H9 (cell line): ENCODE data around the gene SAXO2. TPM values are rescaled to one million over a fixed set of nuclear protein-coding genes. Genes with fewer than 3 reads are reported as not detected.
A peak's percentile ranks its signal among the peaks of the same experiment; 100 is the strongest.
"Not testable (repeated sequence)": the region's sequence is repeated elsewhere in the genome, so short reads cannot be mapped to it uniquely, and the experiment has no call there.

Experiments used
- DNase-seq: peaks from one replicate; pipeline ENCODE4 v3.0.0-alpha.2; 2017
- H2AFZ ChIP-seq: one replicate; pipeline ENCODE4 v1.6.1; 2013; ENCODE audit warnings: mild to moderate bottlenecking, low read length, control low read depth, moderate library complexity
- H2AK5ac ChIP-seq: 2 replicates; pipeline ENCODE4 v1.6.1; 2013; ENCODE audit warnings: low read length, control low read depth, mixed read lengths; ENCODE audit not compliant: insufficient read length
- H2BK120ac ChIP-seq: one replicate; pipeline ENCODE4 v1.6.1; 2013; ENCODE audit warnings: low read depth, mild to moderate bottlenecking, low read length, control low read depth, inconsistent platforms; ENCODE audit not compliant: poor library complexity, severe bottlenecking
- H2BK12ac ChIP-seq: 2 replicates; pipeline ENCODE4 v1.6.1; 2013; ENCODE audit warnings: low read length, control low read depth, mixed read lengths, low read depth; ENCODE audit not compliant: insufficient read length
- H2BK15ac ChIP-seq: 2 replicates; pipeline ENCODE4 v1.6.1; 2013; ENCODE audit warnings: low read depth, low read length, control low read depth
- H2BK20ac ChIP-seq: one replicate; pipeline ENCODE4 v1.6.1; 2013; ENCODE audit warnings: low read depth, mild to moderate bottlenecking, low read length, control low read depth, inconsistent platforms; ENCODE audit not compliant: poor library complexity, severe bottlenecking
- H2BK5ac ChIP-seq: 2 replicates; pipeline ENCODE4 v1.6.1; 2013; ENCODE audit warnings: low read length, control low read depth, mixed read lengths; ENCODE audit not compliant: insufficient read length
- H3K14ac ChIP-seq: 2 replicates; pipeline ENCODE4 v1.6.1; 2013; ENCODE audit warnings: low read length, control low read depth; ENCODE audit not compliant: insufficient read depth
- H3K18ac ChIP-seq: 2 replicates; pipeline ENCODE4 v1.6.1; 2013; ENCODE audit warnings: low read depth, mild to moderate bottlenecking, mixed read lengths, low read length, control low read depth; ENCODE audit not compliant: insufficient read length
- H3K23ac ChIP-seq: 2 replicates; pipeline ENCODE4 v1.6.1; 2013; ENCODE audit warnings: low read length, control low read depth, mixed read lengths, low read depth; ENCODE audit not compliant: insufficient read length
- H3K23me2 ChIP-seq: 2 replicates; pipeline ENCODE4 v1.6.1; 2013; ENCODE audit warnings: low read depth, mild to moderate bottlenecking, mixed read lengths, low read length, control low read depth; ENCODE audit not compliant: insufficient read length, poor library complexity, severe bottlenecking
- H3K27ac ChIP-seq: 2 replicates; pipeline ENCODE4 v1.5.1; 2013; ENCODE audit warnings: low read length, control low read depth, mixed read lengths, low read depth; ENCODE audit not compliant: insufficient read length
- H3K27me3 ChIP-seq: 2 replicates; pipeline ENCODE4 v1.6.1; 2013; ENCODE audit warnings: low read length, control low read depth, inconsistent platforms; ENCODE audit not compliant: insufficient read depth
- H3K4ac ChIP-seq: 2 replicates; pipeline ENCODE4 v1.6.1; 2013; ENCODE audit warnings: low read depth, mild to moderate bottlenecking, control low read depth, inconsistent platforms, low read length, moderate library complexity
- H3K4me1 ChIP-seq: 2 replicates; pipeline ENCODE4 v1.6.1; 2013; ENCODE audit warnings: low read length, control low read depth, inconsistent platforms; ENCODE audit not compliant: insufficient read depth
- H3K4me2 ChIP-seq: 2 replicates; pipeline ENCODE4 v1.6.1; 2013; ENCODE audit warnings: low read length, control low read depth, mixed read lengths; ENCODE audit not compliant: insufficient read length, insufficient read depth
- H3K56ac ChIP-seq: 2 replicates; pipeline ENCODE4 v1.6.1; 2013; ENCODE audit warnings: low read depth, mild to moderate bottlenecking, mixed read lengths, low read length, control low read depth; ENCODE audit not compliant: insufficient read length
- H3K79me1 ChIP-seq: 2 replicates; pipeline ENCODE4 v1.6.1; 2013; ENCODE audit warnings: low read depth, mild to moderate bottlenecking, moderate library complexity, low read length, control low read depth, inconsistent platforms; ENCODE audit not compliant: insufficient read depth, poor library complexity, severe bottlenecking
- H3K79me2 ChIP-seq: 2 replicates; pipeline ENCODE4 v1.6.1; 2013; ENCODE audit warnings: low read length, control low read depth, inconsistent platforms; ENCODE audit not compliant: insufficient read depth
- H3K9ac ChIP-seq: 2 replicates; pipeline ENCODE4 v1.6.1; 2013; ENCODE audit warnings: low read length, control low read depth, mixed read lengths; ENCODE audit not compliant: insufficient read length; ENCODE audit errors: extremely low read depth
- H3K9me3 ChIP-seq: one replicate; pipeline ENCODE4 v1.6.1; 2013; ENCODE audit warnings: low read depth, low read length, inconsistent platforms; ENCODE audit not compliant: control insufficient read depth
- H3T11ph ChIP-seq: one replicate; pipeline ENCODE4 v1.6.1; 2013; ENCODE audit warnings: mild to moderate bottlenecking, low read length, control low read depth, inconsistent platforms
- H4K20me1 ChIP-seq: one replicate; pipeline ENCODE4 v1.6.1; 2013; ENCODE audit not compliant: control insufficient read depth, insufficient read length, insufficient read depth
- H4K5ac ChIP-seq: 2 replicates; pipeline ENCODE4 v1.6.1; 2013; ENCODE audit warnings: low read depth, mild to moderate bottlenecking, mixed read lengths, low read length, control low read depth; ENCODE audit not compliant: insufficient read length
- H4K8ac ChIP-seq: replicated peaks from 2 replicates; pipeline ENCODE4 v1.6.1; 2013; ENCODE audit warnings: low read length, control low read depth, mixed read lengths, low read depth; ENCODE audit not compliant: insufficient read length
- H4K91ac ChIP-seq: 2 replicates; pipeline ENCODE4 v1.6.1; 2013; ENCODE audit warnings: low read depth, mild to moderate bottlenecking, moderate library complexity, mixed read lengths, low read length, control low read depth; ENCODE audit not compliant: insufficient read length
- H3K27ac Mint-ChIP-seq, 3 experiments: 2 replicates in 2 of 3; 3 replicates in 1 of 3; pipeline ENCODE4 v1.8.0; 2020 to 2021; ENCODE audit warnings: mixed read lengths in 3 of 3, mild to moderate bottlenecking in 1 of 3, moderate library complexity in 1 of 3
- H3K27me3 Mint-ChIP-seq: 2 replicates; pipeline ENCODE4 v1.8.0; 2021; ENCODE audit warnings: low read depth, mild to moderate bottlenecking, moderate library complexity, mixed read lengths
- H3K36me3 Mint-ChIP-seq, 3 experiments: 2 replicates in 2 of 3; 3 replicates in 1 of 3; pipeline ENCODE4 v1.8.0; 2020 to 2021; ENCODE audit warnings: low read depth in 3 of 3, mixed read lengths in 3 of 3; ENCODE audit not compliant: insufficient read depth in 1 of 3
- H3K4me1 Mint-ChIP-seq, 2 experiments: 2 replicates each; pipeline ENCODE4 v1.8.0; 2020; ENCODE audit warnings: mixed read lengths in 2 of 2
- H3K4me3 Mint-ChIP-seq, 2 experiments: 2 replicates in 1 of 2; 3 replicates in 1 of 2; pipeline ENCODE4 v1.8.0; 2020 to 2021; ENCODE audit warnings: mild to moderate bottlenecking in 2 of 2, mixed read lengths in 2 of 2, moderate library complexity in 1 of 2
- H3K9me3 Mint-ChIP-seq, 2 experiments: 2 replicates in 1 of 2; 3 replicates in 1 of 2; pipeline ENCODE4 v1.8.0; 2020; ENCODE audit warnings: mild to moderate bottlenecking in 2 of 2, mixed read lengths in 2 of 2, moderate library complexity in 1 of 2
- WGBS: extraction: QIAGEN DNeasy Blood & Tissue Kit; methylation state at CpG from one replicate; pipeline ENCODE4 v1.1.7; 2013; ENCODE audit warnings: missing lambda C conversion rate, low lambda C conversion rate, mixed read lengths; ENCODE audit not compliant: insufficient read length; ENCODE audit errors: extremely low coverage; 5-methylcytosine and 5-hydroxymethylcytosine counted together
- total RNA-seq: library from RNA; stranded (reverse); gene quantifications from 2 replicates; pipeline ENCODE4 v1.2.1, GENCODE V29; 2021
- TF ChIP-seq, protein P1 (sequence below): fragments of 200-600 bp; sonication (generic); conservative IDR thresholded peaks from 3 replicates; pipeline ENCODE4 v1.8.0; 2021; ENCODE audit warnings: antibody characterized with exemption, mild to moderate bottlenecking

Gene SAXO2
- total RNA-seq, 1 experiment from 2014 or later: 3.1 TPM

- H3K79me1 ChIP-seq, H3K23ac ChIP-seq, H3K9ac ChIP-seq, H3K56ac ChIP-seq, H3K36me3 Mint-ChIP-seq, H2BK120ac ChIP-seq, H3K4me1 Mint-ChIP-seq, H2AFZ ChIP-seq, H3K9me3 ChIP-seq, H3K9me3 Mint-ChIP-seq, H2BK5ac ChIP-seq, H4K91ac ChIP-seq, H3T11ph ChIP-seq, H3K27me3 Mint-ChIP-seq, H3K27ac ChIP-seq, H3K27ac Mint-ChIP-seq, DNase-seq, H3K27me3 ChIP-seq, H2BK20ac ChIP-seq, H3K18ac ChIP-seq, H3K23me2 ChIP-seq, H2BK12ac ChIP-seq, H2BK15ac ChIP-seq, H2AK5ac ChIP-seq, H3K4me2 ChIP-seq, H4K8ac ChIP-seq, H4K5ac ChIP-seq, H4K20me1 ChIP-seq, H3K4me1 ChIP-seq, H3K4ac ChIP-seq, H3K79me2 ChIP-seq, H3K4me3 Mint-ChIP-seq, H3K14ac ChIP-seq: not testable (repeated sequence)
- TF ChIP-seq, protein P1, sequence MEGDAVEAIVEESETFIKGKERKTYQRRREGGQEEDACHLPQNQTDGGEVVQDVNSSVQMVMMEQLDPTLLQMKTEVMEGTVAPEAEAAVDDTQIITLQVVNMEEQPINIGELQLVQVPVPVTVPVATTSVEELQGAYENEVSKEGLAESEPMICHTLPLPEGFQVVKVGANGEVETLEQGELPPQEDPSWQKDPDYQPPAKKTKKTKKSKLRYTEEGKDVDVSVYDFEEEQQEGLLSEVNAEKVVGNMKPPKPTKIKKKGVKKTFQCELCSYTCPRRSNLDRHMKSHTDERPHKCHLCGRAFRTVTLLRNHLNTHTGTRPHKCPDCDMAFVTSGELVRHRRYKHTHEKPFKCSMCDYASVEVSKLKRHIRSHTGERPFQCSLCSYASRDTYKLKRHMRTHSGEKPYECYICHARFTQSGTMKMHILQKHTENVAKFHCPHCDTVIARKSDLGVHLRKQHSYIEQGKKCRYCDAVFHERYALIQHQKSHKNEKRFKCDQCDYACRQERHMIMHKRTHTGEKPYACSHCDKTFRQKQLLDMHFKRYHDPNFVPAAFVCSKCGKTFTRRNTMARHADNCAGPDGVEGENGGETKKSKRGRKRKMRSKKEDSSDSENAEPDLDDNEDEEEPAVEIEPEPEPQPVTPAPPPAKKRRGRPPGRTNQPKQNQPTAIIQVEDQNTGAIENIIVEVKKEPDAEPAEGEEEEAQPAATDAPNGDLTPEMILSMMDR: peak; percentile 14; the same call in 2 of the 3 replicates
- no CpG with 5 or more reads among the region's 13 CpGs for WGBS
Measured at GRCh38 chr15:82329039-82329438, 66.4 kb downstream of the SAXO2 start.

DNA sequence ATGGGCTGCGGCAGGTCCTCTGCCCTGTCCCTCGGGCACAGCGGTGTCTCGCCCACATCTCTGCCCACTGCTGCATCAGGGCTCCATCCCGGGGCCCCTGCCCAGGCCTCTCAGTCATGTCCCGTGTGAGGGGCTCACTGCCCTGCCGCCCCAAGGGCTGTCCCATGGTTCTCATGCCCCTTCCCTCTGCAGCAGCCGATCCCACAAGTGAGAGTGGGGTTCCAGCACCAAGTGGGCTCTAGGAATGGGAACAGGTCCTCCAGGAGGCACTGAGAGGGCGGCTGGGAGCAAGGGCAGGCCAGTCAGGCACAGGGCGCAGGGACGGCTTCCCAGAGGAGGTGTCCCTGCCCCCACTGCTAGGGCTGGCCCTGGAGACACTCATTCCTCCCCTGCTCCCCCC is 68.3 kb downstream of the SAXO2 start:
- not testable (repeated sequence) for H3K27me3 Mint-ChIP-seq, H4K5ac ChIP-seq, H2BK15ac ChIP-seq, H3K27me3 ChIP-seq, H3K4ac ChIP-seq, H3K9me3 Mint-ChIP-seq, H3K4me3 Mint-ChIP-seq, H2BK12ac ChIP-seq, H2AK5ac ChIP-seq, H3K9ac ChIP-seq, H3K79me1 ChIP-seq, H3K9me3 ChIP-seq, H3K4me1 Mint-ChIP-seq, H3T11ph ChIP-seq, H2BK120ac ChIP-seq, H4K8ac ChIP-seq, H3K56ac ChIP-seq, H2AFZ ChIP-seq, H3K27ac Mint-ChIP-seq, H3K4me1 ChIP-seq, H2BK5ac ChIP-seq, H3K36me3 Mint-ChIP-seq, H3K4me2 ChIP-seq, H3K14ac ChIP-seq, H4K91ac ChIP-seq, H3K18ac ChIP-seq, H3K23ac ChIP-seq, H4K20me1 ChIP-seq, H3K79me2 ChIP-seq, H3K23me2 ChIP-seq, H3K27ac ChIP-seq, DNase-seq, H2BK20ac ChIP-seq
- no CpG with 5 or more reads among the region's 11 CpGs for WGBS
